ENCODE measurements around the gene LMBRD2. TPM values are rescaled to one million over a fixed set of nuclear protein-coding genes. Genes with fewer than 3 reads are reported as not detected.
"Not testable (repeated sequence)": the region's sequence is repeated elsewhere in the genome, so short reads cannot be mapped to it uniquely, and the experiment has no call there.

LMBRD2 gene
- total RNA-seq, 2 donors from 2014 or later: 12.7 to 17.5 TPM

DNA sequence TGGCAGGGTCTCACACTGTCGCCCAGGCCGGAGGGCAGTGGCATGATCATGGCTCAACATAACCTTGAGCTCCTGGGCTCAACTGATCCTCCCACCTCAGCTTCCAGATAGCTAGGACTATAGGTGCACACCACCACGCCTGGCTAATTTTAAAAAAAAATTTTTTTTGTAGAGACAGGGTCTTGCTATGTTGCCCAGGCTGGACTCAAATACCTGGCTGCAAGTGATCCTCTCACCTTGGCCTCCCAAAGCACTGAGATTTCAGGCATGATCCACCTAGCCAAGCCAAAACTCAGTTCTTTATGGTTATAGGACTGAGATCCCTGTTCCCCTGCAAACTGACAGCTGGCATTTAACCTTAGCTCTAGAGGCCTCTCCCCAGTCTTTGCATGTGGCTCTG is 5.3 kb downstream of the LMBRD2 start:
- Histone ChIP-seq H3K27me3 (no peaks in the 10 kb centered on the region), H3K9me3 (no peaks in the 10 kb centered on the region), H3K4me3 (no peak overlapping the region), H3K4me1 (peaks cover 5% of the 10 kb centered on the region), H3K27ac (no peak overlapping the region), H3K9ac (ENCODE audit: low read depth in 2 of 2, low read length in 2 of 2) (no peak overlapping the region), H3K36me3 (no peaks in the 10 kb centered on the region)
- DNase-seq: no peak
- intact Hi-C loops (cut with DNase I): no loop called here
- no peak for TF ChIP-seq CTCF (IDR thresholded peaks at IDR 0.05)

DNA sequence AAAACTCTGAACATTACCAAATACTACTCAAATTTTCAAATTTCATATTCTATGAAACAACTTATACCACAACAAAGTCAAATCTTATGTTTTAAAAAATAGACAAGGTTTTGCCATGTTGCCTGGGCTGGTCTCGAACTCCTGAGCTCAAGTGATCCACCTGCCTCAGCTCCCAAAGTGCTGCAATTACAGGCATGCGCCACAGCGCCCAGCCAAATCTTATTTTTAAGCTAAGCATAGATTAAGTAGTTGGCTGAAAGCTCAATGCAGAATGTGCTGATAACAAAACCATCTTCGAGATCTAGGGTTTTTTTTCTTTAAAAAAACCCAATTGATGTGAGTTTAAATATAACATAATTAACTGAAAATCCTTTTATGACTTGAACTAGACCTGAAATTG is 6.4 kb downstream of the LMBRD2 start:
- no peak for TF ChIP-seq CTCF (IDR thresholded peaks at IDR 0.05)
- no peak for DNase-seq
- no peak overlapping the region for H3K9ac ChIP-seq (ENCODE audit: low read depth in 2 of 2, low read length in 2 of 2)
- H3K27me3 ChIP-seq: no peaks in the 10 kb centered on the region
- no peaks in the 10 kb centered on the region for H3K9me3 ChIP-seq
- intact Hi-C loops (cut with DNase I): no loop called here
- no peaks in the 10 kb centered on the region for H3K36me3 ChIP-seq
- H3K4me3 ChIP-seq: no peak overlapping the region
- no peak overlapping the region for H3K27ac ChIP-seq
- H3K4me1 ChIP-seq: no peaks in the 10 kb centered on the region

GRCh38 chr5:36138900-36139683 is 12.6 kb downstream of the LMBRD2 start:
- no peak overlapping the region for H3K4me3 ChIP-seq
- no peak for DNase-seq
- no peaks in the 10 kb centered on the region for H3K36me3 ChIP-seq
- no peak for TF ChIP-seq CTCF (IDR thresholded peaks at IDR 0.05)
- H3K27me3 ChIP-seq: no peaks in the 10 kb centered on the region
- intact Hi-C loops (cut with DNase I): no loop called here
- H3K9ac ChIP-seq (ENCODE audit: low read depth in 2 of 2, low read length in 2 of 2): no peak overlapping the region
- no peaks in the 10 kb centered on the region for H3K9me3 ChIP-seq
- H3K4me1 ChIP-seq: no peaks in the 10 kb centered on the region
- H3K27ac ChIP-seq: no peak overlapping the region

GRCh38 chr5:36136581-36136980 is 15.1 kb downstream of the LMBRD2 start:
- TF ChIP-seq CTCF (IDR thresholded peaks at IDR 0.05): no peak
- H3K27ac ChIP-seq: no peak overlapping the region
- no peak overlapping the region for H3K9ac ChIP-seq (ENCODE audit: low read depth in 2 of 2, low read length in 2 of 2)
- H3K4me1 ChIP-seq: no peaks in the 10 kb centered on the region
- H3K36me3 ChIP-seq: no peaks in the 10 kb centered on the region
- no peaks in the 10 kb centered on the region for H3K9me3 ChIP-seq
- intact Hi-C loops (cut with DNase I): no loop called here
- no peak for DNase-seq
- no peaks in the 10 kb centered on the region for H3K27me3 ChIP-seq
- no peak overlapping the region for H3K4me3 ChIP-seq

DNA sequence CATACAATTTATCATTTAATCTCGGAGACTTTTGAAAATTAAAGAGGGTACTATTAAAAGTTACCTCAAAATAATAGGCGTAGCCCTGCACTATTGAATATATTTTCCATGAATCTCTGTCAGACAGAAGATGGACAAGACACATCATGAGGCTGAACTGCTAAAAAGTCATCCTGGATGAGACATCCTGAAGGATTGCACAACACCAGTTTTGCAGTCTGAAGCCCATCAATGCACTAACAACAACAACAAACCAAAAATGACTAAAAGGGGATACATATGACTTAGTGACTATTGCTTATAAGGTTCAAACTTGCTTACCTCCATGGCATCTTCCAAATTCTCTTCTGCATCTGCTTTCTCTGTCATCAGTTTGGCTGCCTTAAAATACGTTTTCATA is 15.7 kb downstream of the LMBRD2 start:
- no peaks in the 10 kb centered on the region for H3K27me3 ChIP-seq
- TF ChIP-seq CTCF (IDR thresholded peaks at IDR 0.05): no peak
- H3K4me1 ChIP-seq: no peaks in the 10 kb centered on the region
- intact Hi-C loops (cut with DNase I): no loop called here
- no peak overlapping the region for H3K4me3 ChIP-seq
- H3K9ac ChIP-seq (ENCODE audit: low read depth in 2 of 2, low read length in 2 of 2): no peak overlapping the region
- H3K9me3 ChIP-seq: no peaks in the 10 kb centered on the region
- no peaks in the 10 kb centered on the region for H3K36me3 ChIP-seq
- DNase-seq: no peak
- no peak overlapping the region for H3K27ac ChIP-seq

GRCh38 chr5:36133009-36133408 is 18.7 kb downstream of the LMBRD2 start:
- H3K9ac ChIP-seq (ENCODE audit: low read depth in 2 of 2, low read length in 2 of 2); DNase-seq; intact Hi-C loops (cut with DNase I); H3K4me3 ChIP-seq; H3K36me3 ChIP-seq; H3K9me3 ChIP-seq; H3K27me3 ChIP-seq; H3K4me1 ChIP-seq; H3K27ac ChIP-seq: not testable (repeated sequence)

DNA sequence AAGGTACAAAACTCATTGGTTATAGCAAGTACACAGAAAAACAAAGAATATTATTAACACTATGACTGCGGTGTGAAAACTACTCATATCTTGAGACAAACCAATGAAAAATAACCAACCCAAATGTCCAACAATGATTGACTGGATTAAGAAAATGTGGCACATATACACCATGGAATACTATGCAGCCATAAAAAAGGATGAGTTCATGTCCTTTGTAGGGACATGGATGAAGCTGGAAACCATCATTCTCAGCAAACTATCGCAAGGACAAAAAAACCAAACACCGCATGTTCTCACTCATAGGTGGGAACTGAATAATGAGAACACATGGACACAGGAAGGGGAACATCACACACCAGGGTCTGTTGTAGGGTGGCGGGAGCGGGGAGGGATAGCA is 22.0 kb downstream of the LMBRD2 start:
- H3K27ac ChIP-seq; H3K9ac ChIP-seq (ENCODE audit: low read depth in 2 of 2, low read length in 2 of 2); H3K4me3 ChIP-seq; intact Hi-C loops (cut with DNase I); H3K9me3 ChIP-seq; H3K4me1 ChIP-seq; H3K27me3 ChIP-seq; H3K36me3 ChIP-seq; DNase-seq: not testable (repeated sequence)
